ENCODE results near the gene ARHGAP22. TPM values are rescaled to one million over a fixed set of nuclear protein-coding genes. Genes with fewer than 3 reads are reported as not detected.

Gene ARHGAP22
- total and polyA plus RNA-seq, 2 experiments from 2014 or later = 3.2 to 7.8 TPM

DNA sequence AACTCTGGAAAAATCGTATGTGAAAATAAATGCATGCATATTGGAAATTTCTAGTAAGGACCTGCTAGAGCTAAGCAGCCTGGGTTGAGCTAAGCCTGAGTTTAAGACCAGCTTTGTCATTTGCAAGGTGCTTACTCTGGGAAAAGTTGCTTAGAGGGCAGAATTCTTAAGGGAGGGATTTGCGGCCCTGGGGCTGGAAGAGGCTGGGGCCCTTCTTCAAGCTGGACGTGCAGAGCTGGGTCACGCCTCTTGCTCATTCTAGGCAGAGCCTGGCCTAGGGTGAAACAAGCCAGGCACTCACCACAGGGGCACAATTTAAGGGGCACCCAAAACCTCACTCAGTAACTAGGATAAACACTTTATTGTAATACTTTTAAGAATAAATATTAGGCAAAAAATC, 137.2 kb downstream of the ARHGAP22 start:
- no peak overlapping the region for H3K27ac ChIP-seq
- peaks cover 13% of the 10 kb centered on the region for H3K27me3 ChIP-seq
- TF ChIP-seq, protein P1, sequence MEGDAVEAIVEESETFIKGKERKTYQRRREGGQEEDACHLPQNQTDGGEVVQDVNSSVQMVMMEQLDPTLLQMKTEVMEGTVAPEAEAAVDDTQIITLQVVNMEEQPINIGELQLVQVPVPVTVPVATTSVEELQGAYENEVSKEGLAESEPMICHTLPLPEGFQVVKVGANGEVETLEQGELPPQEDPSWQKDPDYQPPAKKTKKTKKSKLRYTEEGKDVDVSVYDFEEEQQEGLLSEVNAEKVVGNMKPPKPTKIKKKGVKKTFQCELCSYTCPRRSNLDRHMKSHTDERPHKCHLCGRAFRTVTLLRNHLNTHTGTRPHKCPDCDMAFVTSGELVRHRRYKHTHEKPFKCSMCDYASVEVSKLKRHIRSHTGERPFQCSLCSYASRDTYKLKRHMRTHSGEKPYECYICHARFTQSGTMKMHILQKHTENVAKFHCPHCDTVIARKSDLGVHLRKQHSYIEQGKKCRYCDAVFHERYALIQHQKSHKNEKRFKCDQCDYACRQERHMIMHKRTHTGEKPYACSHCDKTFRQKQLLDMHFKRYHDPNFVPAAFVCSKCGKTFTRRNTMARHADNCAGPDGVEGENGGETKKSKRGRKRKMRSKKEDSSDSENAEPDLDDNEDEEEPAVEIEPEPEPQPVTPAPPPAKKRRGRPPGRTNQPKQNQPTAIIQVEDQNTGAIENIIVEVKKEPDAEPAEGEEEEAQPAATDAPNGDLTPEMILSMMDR (IDR thresholded peaks at IDR 0.05; ENCODE audit: low read depth, low read length) = no peak
- no peaks in the 10 kb centered on the region for H3K9me3 ChIP-seq (ENCODE audit: low read depth)
- no peaks in the 10 kb centered on the region for H3K36me3 ChIP-seq
- peaks cover 23% of the 10 kb centered on the region for H3K4me1 ChIP-seq (ENCODE audit: low read depth)
- DNase-seq (ENCODE audit: low read depth in 1 of 2, low spot score in 1 of 2) = no peak
- H3K4me3 ChIP-seq = no peak overlapping the region

DNA sequence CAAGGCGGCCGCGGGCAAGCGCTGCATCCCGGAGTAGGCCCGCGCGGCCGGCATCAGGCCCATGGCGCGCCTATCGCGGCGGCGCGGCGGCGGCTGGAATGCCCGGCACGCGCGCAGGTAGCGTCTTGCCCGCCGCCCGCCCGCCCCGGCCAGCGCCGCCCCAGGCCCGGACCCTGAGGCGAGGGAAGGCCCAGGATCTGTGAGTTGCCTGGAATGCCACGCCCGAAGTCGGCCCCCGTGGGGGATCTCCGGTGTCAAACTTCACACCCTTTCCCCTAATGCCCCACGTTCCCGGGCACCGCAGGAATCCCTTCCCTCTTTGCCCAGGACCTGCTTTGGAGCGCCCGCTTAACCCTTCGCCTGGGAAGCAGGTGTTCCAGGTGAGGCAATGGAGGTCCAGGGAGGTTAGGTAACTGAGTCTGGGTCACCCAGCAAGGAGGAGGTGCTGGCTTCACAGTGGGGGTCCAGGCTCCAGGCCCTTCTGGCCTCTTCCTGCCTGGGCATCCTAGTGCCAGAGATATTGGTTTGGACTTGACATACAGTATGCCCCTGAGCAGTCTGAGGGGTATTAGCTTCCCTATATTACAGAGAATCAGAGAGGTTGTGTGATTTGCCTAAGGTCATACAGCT, 138.1 kb downstream of the ARHGAP22 start:
- H3K36me3 ChIP-seq = no peaks in the 10 kb centered on the region
- H3K4me1 ChIP-seq (ENCODE audit: low read depth) = peaks cover 23% of the 10 kb centered on the region
- H3K4me3 ChIP-seq = no peak overlapping the region
- H3K27ac ChIP-seq = no peak overlapping the region
- no peaks in the 10 kb centered on the region for H3K9me3 ChIP-seq (ENCODE audit: low read depth)
- TF ChIP-seq, protein P1 (IDR thresholded peaks at IDR 0.05; ENCODE audit: low read depth, low read length) = no peak
- DNase-seq (ENCODE audit: low read depth in 1 of 2, low spot score in 1 of 2) = peak; percentile 20 to 60
- H3K27me3 ChIP-seq = peaks cover 13% of the 10 kb centered on the region

DNA sequence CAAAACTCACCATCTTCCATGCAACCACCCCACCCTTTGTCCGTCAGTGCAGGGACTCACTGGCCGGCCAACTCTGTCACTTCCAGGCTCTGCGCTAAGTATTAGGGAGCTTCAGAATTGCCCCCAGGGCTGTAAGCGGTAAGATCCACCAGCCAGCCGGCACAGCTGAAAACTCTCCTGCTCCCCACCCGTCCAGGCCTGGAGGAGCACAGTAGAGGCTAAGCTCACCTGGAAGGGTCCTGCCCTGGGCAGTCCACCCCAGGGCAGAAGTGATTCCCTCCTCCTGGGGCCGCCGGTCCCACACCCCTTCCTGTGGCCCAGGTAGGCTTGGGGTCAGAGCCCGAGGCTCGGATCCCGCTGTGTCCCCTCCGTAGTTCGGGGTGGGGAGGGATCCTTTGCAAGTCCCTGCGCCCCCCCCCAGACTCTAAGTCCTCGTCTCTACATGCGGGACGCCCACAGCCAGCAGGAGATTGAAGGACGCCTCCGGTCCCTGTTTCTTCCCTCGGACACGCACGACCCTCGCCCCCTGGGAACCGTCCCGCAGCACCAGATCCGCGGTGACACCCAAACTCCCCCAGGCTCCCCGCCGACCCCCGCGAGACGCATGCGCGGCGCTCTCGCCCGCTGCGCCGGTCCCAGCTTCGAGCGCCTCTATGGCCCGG, 138.9 kb downstream of the ARHGAP22 start:
- Histone ChIP-seq H3K9me3 (ENCODE audit: low read depth) (no peaks in the 10 kb centered on the region), H3K36me3 (no peaks in the 10 kb centered on the region), H3K4me3 (peak overlapping the region; percentile 6), H3K27ac (no peak overlapping the region), H3K27me3 (peaks cover 13% of the 10 kb centered on the region), H3K4me1 (ENCODE audit: low read depth) (peaks cover 23% of the 10 kb centered on the region)
- TF ChIP-seq, protein P1 (IDR thresholded peaks at IDR 0.05; ENCODE audit: low read depth, low read length) = no peak
- DNase-seq (ENCODE audit: low read depth in 1 of 2, low spot score in 1 of 2) = no peak

DNA sequence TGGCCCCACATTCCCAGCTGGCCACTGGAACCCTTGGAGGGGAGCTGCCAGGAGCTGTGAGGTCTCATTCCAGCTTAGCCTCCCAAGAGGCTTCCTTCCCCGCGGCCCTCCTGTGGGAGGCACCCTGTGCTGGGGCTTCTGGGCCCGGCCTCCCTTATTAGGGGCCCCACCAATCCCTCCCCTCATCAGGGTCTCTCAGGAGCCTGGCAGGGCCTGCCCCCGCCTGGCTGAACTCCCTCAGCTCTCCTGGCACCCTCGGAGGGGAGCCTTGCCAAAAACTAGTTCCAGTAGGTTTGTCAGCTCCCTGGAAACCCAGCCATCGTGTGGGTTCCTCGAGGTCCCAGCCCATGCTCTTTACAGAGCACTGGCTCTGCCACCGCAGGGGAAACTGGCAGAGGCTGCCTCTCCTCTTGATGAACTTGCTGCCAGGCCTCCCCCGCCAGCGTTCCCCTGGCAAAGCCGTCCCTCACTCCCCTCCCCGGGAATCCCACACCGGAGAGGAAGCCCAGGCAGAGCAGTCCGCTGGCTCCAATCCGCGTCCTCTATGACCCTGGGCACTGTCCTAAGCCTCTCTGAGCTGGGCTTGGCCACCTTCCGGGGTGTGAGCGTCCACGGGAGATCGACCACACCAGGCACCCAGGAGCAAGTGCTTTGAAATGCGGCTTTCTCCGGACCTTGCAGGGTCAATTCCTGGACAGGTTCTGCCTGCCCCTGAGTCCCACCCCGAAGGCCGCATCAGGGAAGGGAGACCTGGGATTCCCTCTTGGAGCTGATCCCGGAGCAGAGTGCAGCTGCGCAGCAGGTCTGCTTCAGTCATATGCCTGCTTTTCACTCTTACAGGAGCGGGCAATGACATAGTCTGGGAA, 139.8 kb downstream of the ARHGAP22 start:
- Histone ChIP-seq H3K4me3 (no peak overlapping the region), H3K36me3 (no peaks in the 10 kb centered on the region), H3K27me3 (peaks cover 13% of the 10 kb centered on the region), H3K4me1 (ENCODE audit: low read depth) (peaks cover 14% of the 10 kb centered on the region), H3K9me3 (ENCODE audit: low read depth) (no peaks in the 10 kb centered on the region), H3K27ac (no peak overlapping the region)
- TF ChIP-seq, protein P1 (IDR thresholded peaks at IDR 0.05; ENCODE audit: low read depth, low read length) = no peak
- DNase-seq (ENCODE audit: low read depth in 1 of 2, low spot score in 1 of 2) = no peak

DNA sequence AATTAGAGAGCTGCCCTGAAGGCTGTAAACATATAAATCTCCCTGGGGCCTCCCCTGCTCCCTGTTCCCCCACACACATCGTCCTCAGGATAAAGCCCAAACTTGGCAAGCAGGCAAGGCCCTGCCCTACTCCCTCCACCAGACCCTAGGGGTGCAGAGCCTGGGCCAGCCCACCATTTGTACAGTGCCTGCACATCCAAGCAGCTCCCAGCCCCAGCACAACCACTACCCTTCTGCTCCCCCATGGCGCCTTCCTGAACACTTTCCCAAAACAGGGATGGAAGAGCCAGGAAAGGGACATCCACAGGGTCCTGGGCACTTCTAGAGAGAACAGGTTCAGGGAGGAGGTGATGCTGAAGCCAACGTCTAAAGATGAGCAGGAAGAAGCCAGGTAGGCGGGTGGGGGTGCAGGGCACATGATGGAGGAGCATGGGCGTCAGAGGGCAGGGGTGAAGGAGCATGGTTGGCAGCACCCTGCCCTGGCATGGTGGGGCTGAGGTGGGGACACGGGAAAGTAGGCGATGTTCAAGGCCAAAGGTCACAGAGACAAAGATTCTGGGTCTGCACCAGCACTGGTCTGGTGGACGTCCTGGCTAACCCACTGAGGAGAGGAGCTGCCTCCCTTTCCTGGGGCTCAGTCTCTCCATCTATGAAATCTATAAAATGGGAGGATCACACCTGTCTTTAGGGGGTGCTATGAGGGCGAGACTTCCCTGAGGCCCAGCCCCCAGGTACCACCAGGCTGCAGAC, 140.6 kb downstream of the ARHGAP22 start:
- no peaks in the 10 kb centered on the region for H3K9me3 ChIP-seq (ENCODE audit: low read depth)
- H3K4me3 ChIP-seq = no peak overlapping the region
- no peak for DNase-seq (ENCODE audit: low read depth in 1 of 2, low spot score in 1 of 2)
- no peak overlapping the region for H3K27ac ChIP-seq
- no peaks in the 10 kb centered on the region for H3K36me3 ChIP-seq
- H3K4me1 ChIP-seq (ENCODE audit: low read depth) = peaks cover 7% of the 10 kb centered on the region
- H3K27me3 ChIP-seq = peaks cover 13% of the 10 kb centered on the region
- TF ChIP-seq, protein P1 (IDR thresholded peaks at IDR 0.05; ENCODE audit: low read depth, low read length) = no peak
